HL-60/S4 treated with retinoic acid at 250 ng/mL for 4 days and 3 days (cell line): ENCODE measurements around the gene PNMA1.

Source experiments
- in situ Hi-C: fragments of 300-500 bp; cut with MboI; formaldehyde crosslinking; loops from 2 replicates; pipeline ENCODE4 v1.7.0; 2022; ENCODE audit warnings: low sequenced_read_pairs

Gene PNMA1, protein sequence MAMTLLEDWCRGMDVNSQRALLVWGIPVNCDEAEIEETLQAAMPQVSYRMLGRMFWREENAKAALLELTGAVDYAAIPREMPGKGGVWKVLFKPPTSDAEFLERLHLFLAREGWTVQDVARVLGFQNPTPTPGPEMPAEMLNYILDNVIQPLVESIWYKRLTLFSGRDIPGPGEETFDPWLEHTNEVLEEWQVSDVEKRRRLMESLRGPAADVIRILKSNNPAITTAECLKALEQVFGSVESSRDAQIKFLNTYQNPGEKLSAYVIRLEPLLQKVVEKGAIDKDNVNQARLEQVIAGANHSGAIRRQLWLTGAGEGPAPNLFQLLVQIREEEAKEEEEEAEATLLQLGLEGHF

GRCh38 chr14:73713803-73714655, at the start of gene PNMA1:
Gene PNMA1, minus strand, starts transcription at chr14:73714384. Its CDS starts 745 bp downstream, at chr14:73713639.
- in situ Hi-C loops, result no loop called here

GRCh38 chr14:73763396-73763795, 49.2 kb upstream of the PNMA1 start:
- in situ Hi-C loops, result no loop called here

DNA sequence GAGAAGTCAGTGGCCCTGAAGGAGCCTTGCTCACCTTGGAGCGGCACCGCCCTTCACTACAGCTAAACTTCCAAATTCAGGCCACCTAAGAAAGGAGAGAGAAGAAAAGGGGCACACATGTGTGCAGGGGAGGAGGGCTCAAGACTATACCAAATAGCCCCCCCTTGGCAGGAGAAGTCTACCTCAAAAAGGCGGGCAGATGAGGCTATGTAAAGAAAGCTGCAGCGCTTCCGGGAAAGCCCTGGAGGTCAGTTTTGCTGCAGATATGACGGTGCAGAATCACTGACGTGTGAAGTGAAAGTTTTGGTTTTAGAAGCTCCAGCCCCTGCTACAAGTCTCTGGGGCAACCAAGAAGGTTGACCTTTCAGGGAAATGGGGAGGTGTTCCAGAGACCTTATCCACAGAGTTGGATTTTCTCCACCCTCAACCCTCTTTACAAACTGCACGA, 48.2 kb upstream of the PNMA1 start:
- in situ Hi-C loops, result no loop called here

GRCh38 chr14:73761618-73762355, 47.6 kb upstream of the PNMA1 start:
- in situ Hi-C loops, result no loop called here

GRCh38 chr14:73760598-73761586, 46.7 kb upstream of the PNMA1 start:
- in situ Hi-C loops, result no loop called here

- in situ Hi-C loops, result no loop called here
Measured at GRCh38 chr14:73759714-73760597, 45.8 kb upstream of the PNMA1 start.

GRCh38 chr14:73759183-73759713, 45.1 kb upstream of the PNMA1 start:
- in situ Hi-C loops, result no loop called here

DNA sequence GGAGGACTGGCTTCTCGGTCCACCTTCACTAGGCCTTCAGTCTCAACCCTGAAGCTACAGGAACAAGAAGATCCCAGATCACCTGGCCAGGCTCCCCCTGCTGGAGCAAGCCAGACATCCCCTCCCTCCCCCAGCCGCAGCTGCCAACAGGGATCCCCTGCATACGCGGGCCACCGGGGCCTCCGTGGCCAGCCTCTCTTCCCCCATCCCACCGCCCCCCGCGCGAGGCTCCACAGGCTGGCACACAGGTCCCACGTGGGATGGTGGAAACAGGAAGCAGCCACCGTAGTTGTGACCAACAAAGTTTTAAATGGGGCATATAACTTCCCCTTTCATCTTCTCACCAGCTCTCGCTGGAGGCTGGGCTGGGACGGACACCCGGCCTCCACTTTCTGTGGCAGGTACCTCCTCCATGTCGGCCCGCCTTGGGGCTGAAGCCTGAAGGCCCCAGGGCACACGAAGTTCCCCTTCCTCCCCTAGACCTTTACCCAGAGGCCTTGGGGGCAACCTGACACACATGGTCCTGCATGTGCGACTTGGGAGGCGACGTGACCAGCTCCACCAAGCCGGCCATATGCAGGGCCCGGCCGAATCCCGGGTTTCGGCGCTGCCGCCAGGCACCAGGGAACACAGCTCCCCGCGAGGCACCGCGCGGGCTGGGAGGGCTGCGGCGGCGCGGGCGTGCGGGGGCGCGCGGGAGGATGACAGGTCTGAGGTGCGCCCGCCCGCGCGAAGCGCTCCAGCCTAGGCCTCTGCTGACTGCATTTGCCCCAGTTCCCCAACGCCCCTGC, 44.4 kb upstream of the PNMA1 start:
- in situ Hi-C loops, result no loop called here

GRCh38 chr14:73757876-73758391, 43.8 kb upstream of the PNMA1 start:
- in situ Hi-C loops, result no loop called here

DNA sequence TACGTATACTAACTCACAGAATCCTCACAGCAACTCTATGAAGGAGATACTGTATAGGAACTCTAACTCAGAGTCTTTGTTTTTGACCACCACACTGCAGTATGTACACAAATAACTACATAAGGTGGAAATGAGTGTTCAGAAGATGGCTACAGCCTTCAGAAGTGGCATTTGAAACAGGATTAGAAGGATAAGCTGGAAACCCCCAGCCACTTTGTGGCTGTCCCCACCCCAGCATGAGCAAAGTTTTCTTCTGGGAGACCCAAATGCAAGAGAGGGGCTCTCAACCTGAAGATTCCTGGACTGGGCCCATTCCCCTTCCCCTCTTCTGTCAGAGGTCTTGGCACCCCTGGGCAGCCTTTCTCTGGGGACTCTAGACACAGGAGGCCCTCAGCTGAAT, 43.2 kb upstream of the PNMA1 start:
- in situ Hi-C loops, result no loop called here

DNA sequence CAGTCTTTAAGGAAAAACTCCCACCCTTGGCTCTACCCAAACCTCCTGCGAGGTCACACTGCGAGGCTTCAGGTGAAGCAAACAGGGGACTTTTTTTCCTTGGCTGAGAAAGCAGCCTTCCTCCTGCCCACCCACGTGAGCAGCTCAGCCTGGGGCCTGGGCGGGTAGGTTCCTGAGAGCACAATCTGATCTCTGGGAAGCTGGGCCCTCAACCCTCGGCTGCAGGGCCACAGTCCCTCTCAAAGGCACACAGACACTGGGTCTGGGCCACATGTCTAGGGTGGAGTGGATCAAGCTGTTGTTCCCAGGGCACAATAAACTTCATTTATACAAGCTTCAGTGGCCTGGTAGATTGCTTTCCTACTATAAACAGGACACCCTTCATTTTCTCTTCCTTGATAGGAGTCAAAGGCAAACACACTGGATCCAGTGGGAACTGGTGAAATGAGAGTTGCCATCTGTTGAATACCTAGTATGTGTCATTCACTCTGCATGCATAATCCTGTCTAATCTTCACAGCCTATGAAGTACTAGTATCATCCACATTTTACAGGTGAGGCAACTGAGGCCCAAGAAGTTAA, 41.3 kb upstream of the PNMA1 start:
- in situ Hi-C loops, result no loop called here

- in situ Hi-C loops, result no loop called here
Measured at GRCh38 chr14:73754911-73755360, 40.8 kb upstream of the PNMA1 start.

DNA sequence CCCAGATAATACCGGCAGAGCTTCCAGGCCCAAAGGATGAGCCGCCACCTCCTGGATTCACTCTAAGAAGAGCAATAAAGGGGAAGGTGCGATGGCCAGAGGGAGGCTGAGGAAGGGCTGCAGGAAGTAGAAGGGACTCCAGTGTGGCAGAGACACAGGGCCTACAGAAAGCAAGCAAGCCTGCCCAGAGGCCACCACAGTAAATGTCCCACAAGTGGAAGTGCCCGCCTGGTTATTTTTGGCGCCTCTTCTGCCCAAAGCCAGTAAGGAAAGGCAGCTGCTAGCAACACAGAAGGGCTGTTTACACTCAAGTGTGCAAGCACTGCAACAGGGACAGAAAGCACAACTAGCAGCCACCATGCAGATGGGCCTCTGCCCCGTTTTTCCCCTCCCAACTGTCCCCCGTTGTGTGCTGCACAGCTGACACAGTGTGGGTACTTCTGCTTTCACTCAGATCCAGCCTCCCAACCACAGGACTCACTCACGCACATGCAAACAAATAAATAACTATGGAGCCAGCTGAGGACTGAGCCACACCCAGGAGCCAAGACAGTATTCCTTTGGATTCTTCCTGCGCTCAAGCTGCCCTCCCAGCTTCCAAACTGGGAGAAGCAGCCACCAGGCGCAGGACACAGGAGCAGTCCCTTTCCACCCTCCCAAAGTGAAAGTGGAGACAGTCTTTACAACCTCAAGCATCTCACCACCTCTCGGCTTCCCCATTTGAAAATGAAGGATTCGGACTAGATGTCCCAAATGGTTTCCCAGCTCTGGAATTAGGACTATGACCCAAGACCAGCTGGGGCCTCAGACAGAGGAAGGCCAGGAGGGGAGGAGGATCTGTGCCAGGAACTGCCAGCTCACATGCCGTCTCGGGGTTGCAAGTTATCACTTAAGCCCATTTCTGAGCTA, 40.0 kb upstream of the PNMA1 start:
- in situ Hi-C loops, result no loop called here

- in situ Hi-C loops, result no loop called here
Measured at GRCh38 chr14:73753124-73753886, 39.1 kb upstream of the PNMA1 start.

- in situ Hi-C loops, result no loop called here
Measured at GRCh38 chr14:73752297-73752992, 38.3 kb upstream of the PNMA1 start.
